Measurements from ENCODE around the gene OCSTAMP.

- no peak for TF ChIP-seq EZH2 (IDR thresholded peaks at IDR 0.05)
- TF ChIP-seq POLR2AphosphoS5 (IDR thresholded peaks at IDR 0.05; ENCODE audit: borderline replicate concordance, low read depth, low read length) = no peak
These were observed 42.6 kb downstream of the OCSTAMP start for GRCh38 chr20:46507760-46508407.
